ENCODE measurements around the gene PTPRA. TPM values are rescaled to one million over a fixed set of nuclear protein-coding genes. Genes with fewer than 3 reads are reported as not detected.
A peak's percentile ranks its signal among the peaks of the same experiment; 100 is the strongest.
"Not testable (repeated sequence)": the region's sequence is repeated elsewhere in the genome, so short reads cannot be mapped to it uniquely, and the experiment has no call there.

Gene PTPRA
- total and polyA plus RNA-seq, 8 donors, result 8.1 to 157 (median 21.8) TPM

GRCh38 chr20:3014179-3014578 lies 140.9 kb downstream of the PTPRA start:
- intact Hi-C loops (cut with DNase I; ENCODE audit: low total_unique reads), result no loop called here
- Histone ChIP-seq H3K4me3 (no peak overlapping the region), H3K9me3 (no peaks in the 10 kb centered on the region), H3K27me3 (no peaks in the 10 kb centered on the region), H3K4me1 (no peaks in the 10 kb centered on the region), H3K27ac (no peak overlapping the region), H3K36me3 (peaks cover 5 to 88% (median 74%) of the 10 kb centered on the region in 4 donors)
- WGBS, 5 donors, result 95 to 99% (median 96%) methylated on average over 6 to 7 of the region's 7 CpGs
- DNase-seq, result no peak
- TF ChIP-seq POLR2AphosphoS5 (IDR thresholded peaks at IDR 0.05), result no peak
- no peak for TF ChIP-seq CTCF (IDR thresholded peaks at IDR 0.05)
- no peak for TF ChIP-seq EP300 (IDR thresholded peaks at IDR 0.05)

DNA sequence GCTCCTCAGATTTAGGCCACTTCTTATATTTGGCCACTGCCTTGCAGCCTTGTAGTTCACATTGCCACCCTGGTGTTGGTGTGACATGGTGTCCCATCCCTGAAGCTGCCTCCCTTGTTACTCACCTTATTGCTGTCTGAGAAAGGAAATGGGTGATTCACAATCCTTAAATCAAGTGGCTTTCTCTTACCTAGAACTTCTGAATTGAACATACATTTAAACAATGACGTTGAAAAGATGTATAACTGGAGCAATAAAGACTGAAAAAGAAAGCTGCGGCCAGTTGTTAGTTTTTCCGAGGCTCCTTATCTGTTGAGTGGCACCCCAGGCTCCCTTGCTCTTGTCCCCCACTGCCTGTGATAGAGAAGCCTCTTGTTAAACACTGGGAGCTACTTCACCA lies 141.4 kb downstream of the PTPRA start:
- H3K4me1 ChIP-seq, result no peaks in the 10 kb centered on the region
- no peaks in the 10 kb centered on the region for H3K27me3 ChIP-seq
- 54 to 88% (median 80%) methylated on average over 3 of the region's 3 CpGs for WGBS, 5 donors
- intact Hi-C loops (cut with DNase I; ENCODE audit: low total_unique reads), result no loop called here
- no peak overlapping the region for H3K27ac ChIP-seq
- no peak for DNase-seq
- H3K36me3 ChIP-seq, result peaks cover 5 to 83% (median 69%) of the 10 kb centered on the region in 4 donors
- no peaks in the 10 kb centered on the region for H3K9me3 ChIP-seq
- no peak for TF ChIP-seq POLR2AphosphoS5 (IDR thresholded peaks at IDR 0.05)
- no peak for TF ChIP-seq EP300 (IDR thresholded peaks at IDR 0.05)
- no peak overlapping the region for H3K4me3 ChIP-seq

DNA sequence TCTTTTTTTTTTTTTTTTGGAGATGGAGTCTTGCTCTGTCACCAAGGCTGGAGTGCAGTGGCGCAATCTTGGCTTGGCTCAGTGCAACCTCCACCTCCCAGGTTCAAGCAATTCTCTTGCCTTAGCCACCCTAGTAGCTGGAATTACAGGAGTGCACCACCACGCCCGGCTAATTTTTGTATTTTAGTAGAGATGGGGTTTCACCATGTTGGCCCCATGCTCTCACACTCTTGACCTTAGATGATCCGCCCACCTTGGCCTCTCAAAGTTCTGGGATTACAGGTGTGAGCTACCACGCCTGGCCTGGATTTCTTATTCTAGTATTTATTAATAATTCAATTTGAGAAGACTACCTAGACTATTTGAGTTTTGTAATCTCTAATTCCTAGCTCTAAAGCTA lies 142.0 kb downstream of the PTPRA start:
- intact Hi-C loops (cut with DNase I; ENCODE audit: low total_unique reads); H3K27ac ChIP-seq; H3K4me3 ChIP-seq; H3K4me1 ChIP-seq; H3K9me3 ChIP-seq; DNase-seq; H3K27me3 ChIP-seq: not testable (repeated sequence)
- 96 to 98% (median 97%) methylated on average over 5 of the region's 5 CpGs for WGBS, 5 donors
- peaks cover 5 to 80% (median 66%) of the 10 kb centered on the region in 4 donors for H3K36me3 ChIP-seq

DNA sequence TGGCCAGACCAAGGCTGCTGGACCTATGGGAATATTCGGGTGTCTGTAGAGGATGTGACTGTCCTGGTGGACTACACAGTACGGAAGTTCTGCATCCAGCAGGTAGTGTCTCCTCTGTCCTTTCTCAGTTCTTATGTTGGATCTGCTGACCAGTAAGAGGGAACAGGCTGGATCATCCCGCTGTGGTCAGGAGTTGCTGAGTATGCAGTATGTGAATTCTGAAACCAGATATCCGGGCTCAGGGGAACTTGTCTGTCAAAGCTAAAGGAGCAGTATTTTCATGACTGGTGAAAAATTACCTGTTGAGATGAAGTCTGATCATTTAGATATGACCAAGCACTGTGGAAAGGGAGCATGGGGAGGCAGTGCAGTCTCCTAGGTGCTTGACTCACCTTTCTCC lies 148.0 kb downstream of the PTPRA start:
- TF ChIP-seq CTCF (IDR thresholded peaks at IDR 0.05) (no peak), POLR2AphosphoS5 (IDR thresholded peaks at IDR 0.05) (no peak), POLR2A (IDR thresholded peaks at IDR 0.05) (no peak), EP300 (IDR thresholded peaks at IDR 0.05) (no peak)
- H3K27ac ChIP-seq, result no peak overlapping the region

DNA sequence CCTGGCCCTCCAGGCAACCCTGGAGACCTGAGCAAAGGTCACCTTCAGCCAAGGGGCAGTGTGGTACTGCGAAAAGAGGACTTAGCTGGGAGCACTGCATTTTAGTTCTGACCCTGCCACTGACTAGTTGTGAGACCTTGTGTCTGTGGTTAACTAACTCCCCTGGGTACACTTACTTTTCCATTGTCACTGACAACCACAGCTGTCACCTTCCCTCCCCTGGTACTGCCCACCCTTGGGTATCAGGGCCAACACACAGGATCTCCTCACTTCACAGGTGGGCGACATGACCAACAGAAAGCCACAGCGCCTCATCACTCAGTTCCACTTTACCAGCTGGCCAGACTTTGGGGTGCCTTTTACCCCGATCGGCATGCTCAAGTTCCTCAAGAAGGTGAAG lies 148.5 kb downstream of the PTPRA start:
- Histone ChIP-seq H3K4me3 (no peak overlapping the region), H3K27ac (no peak overlapping the region), H3K36me3 (peaks cover 44 to 83% (median 77%) of the 10 kb centered on the region in 4 donors), H3K9me3 (no peaks in the 10 kb centered on the region), H3K4me1 (no peaks in the 10 kb centered on the region), H3K27me3 (no peaks in the 10 kb centered on the region)
- DNase-seq, result no peak
- intact Hi-C loops (cut with DNase I; ENCODE audit: low total_unique reads), result no loop called here
- TF ChIP-seq POLR2A (IDR thresholded peaks at IDR 0.05) (no peak), EP300 (IDR thresholded peaks at IDR 0.05) (no peak), POLR2AphosphoS5 (IDR thresholded peaks at IDR 0.05) (no peak), CTCF (IDR thresholded peaks at IDR 0.05) (no peak)
- 92 to 100% (median 98%) methylated on average over 5 of the region's 5 CpGs for WGBS, 5 donors

More for the DNA sequence above, 148.0 kb downstream of the PTPRA start:
- Histone ChIP-seq H3K9me3 (no peaks in the 10 kb centered on the region), H3K27me3 (no peaks in the 10 kb centered on the region), H3K4me3 (no peak overlapping the region), H3K36me3 (peaks cover 41 to 83% (median 77%) of the 10 kb centered on the region in 4 donors), H3K4me1 (no peaks in the 10 kb centered on the region)
- DNase-seq, result no peak
- WGBS, 5 donors, result 90 to 98% (median 91%) methylated on average over 4 of the region's 4 CpGs
- intact Hi-C loops (cut with DNase I; ENCODE audit: low total_unique reads), result no loop called here

DNA sequence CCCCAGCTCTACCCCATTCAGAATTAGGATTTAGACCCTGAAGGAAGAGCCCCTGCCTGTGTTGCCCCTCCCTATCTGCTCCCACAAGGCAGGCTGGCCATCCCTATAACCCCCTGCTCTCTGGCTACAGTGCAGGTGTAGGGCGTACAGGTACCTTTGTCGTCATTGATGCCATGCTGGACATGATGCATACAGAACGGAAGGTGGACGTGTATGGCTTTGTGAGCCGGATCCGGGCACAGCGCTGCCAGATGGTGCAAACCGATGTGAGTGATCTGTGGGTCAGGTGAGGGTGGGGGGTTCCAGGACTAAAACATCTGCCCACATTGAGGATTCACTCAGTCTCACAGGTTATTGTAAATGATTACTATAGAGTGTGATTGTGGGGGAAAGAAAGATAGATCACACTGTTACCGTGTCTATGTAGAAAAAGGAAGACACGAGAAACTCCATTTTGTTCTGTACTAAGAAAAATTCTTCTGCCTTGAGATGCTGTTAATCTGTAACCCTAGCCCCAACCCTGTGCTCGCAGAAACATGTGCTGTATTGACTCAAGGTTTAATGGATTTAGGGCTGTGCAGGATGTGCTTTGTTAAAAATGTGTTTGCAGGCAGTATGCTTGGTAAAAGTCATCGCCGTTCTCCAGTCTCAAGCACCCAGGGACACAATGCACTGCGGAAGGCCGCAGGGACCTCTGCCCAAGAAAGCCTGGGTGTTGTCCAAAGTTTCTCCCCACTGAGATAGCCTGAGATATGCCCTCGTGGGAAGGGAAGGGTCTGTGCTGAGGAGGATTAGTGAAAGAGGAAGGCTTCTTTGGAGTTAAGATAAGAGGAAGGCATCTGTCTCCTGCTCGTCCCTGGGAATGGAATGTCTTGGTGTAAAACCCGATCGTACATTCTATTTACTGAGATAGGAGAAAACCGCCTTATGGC lies 149.5 kb downstream of the PTPRA start:
- H3K4me1 ChIP-seq; H3K4me3 ChIP-seq; H3K9me3 ChIP-seq; H3K27ac ChIP-seq; H3K27me3 ChIP-seq; intact Hi-C loops (cut with DNase I; ENCODE audit: low total_unique reads): not testable (repeated sequence)
- WGBS, 5 donors, result 62 to 86% (median 63%) methylated on average over 20 of the region's 20 CpGs
- peaks cover 50 to 83% (median 80%) of the 10 kb centered on the region in 4 donors for H3K36me3 ChIP-seq
- peak in 1 of 2 donors; percentile 28 for DNase-seq

Data from stomach (tissue), 9 donors.